GM12878 (cell line): ENCODE results near the gene HMCN2. TPM values are rescaled to one million over a fixed set of nuclear protein-coding genes. Genes with fewer than 3 reads are reported as not detected.

Source experiments
- ATAC-seq: fragments of 200-7000 bp; cut with Tn5 transposase; 3 replicates; pipeline ENCODE4 v1.9.1; 2020; ENCODE audit warnings: mild to moderate bottlenecking, moderate library complexity
- BruUV-seq: library from RNA; stranded (reverse); fragments of 400-500 nt; replicated peaks from 2 replicates; lab custom pipeline; 2021; lab: Mats Ljungman, UMichigan
- CTCF ChIA-PET: fragments of 300-600 bp; sonication (Branson Sonifier 250); formaldehyde crosslinking; extraction: SDS; loops from one replicate; lab custom pipeline; 2021; ENCODE audit warnings: inconsistent platforms; lab: Yijun Ruan, JAX
- POLR2A ChIA-PET: fragments of 350-600 bp; formaldehyde crosslinking; extraction: SDS; loops from one replicate; lab custom pipeline; 2021; ENCODE audit warnings: inconsistent platforms; lab: Charles Lee
- RAD21 ChIA-PET: fragments of 300-600 bp; sonication (Branson Sonifier 250); formaldehyde crosslinking; loops from one replicate; lab custom pipeline; 2023; ENCODE audit warnings: antibody characterized with exemption; ENCODE audit not compliant: unreplicated experiment; lab: Charles Lee
- SMC1A ChIA-PET: fragments of 300-600 bp; sonication (Branson Sonifier 250); formaldehyde crosslinking; loops from one replicate; lab custom pipeline; 2023; ENCODE audit not compliant: unreplicated experiment, uncharacterized antibody; lab: Charles Lee
- DNase-seq: peaks from one replicate; pipeline ENCODE4 v3.0.0-alpha.2; 2011; ENCODE audit warnings: low read depth, low spot score
- FAIRE-seq: peaks from 3 replicates; lab custom pipeline; 2011; peaks lifted over from hg19 to GRCh38; lab: Jason Lieb, UNC
- H2AFZ ChIP-seq: 2 replicates; pipeline ENCODE4 v1.6.0; 2011; ENCODE audit warnings: low read depth, low read length, control low read depth; ENCODE audit not compliant: control insufficient read depth
- H3K27ac ChIP-seq: 2 replicates; pipeline ENCODE4 v1.5.1; 2011; ENCODE audit warnings: control low read depth; ENCODE audit not compliant: control insufficient read depth, insufficient read depth
- H3K27me3 ChIP-seq, 2 experiments: replicated peaks in 1 of 2; 2 replicates each; pipeline versions ENCODE4 v1.6.0 to v1.6.1; 2011; ENCODE audit warnings: low read length in 1 of 2; ENCODE audit not compliant: control insufficient read depth in 2 of 2, insufficient read depth in 2 of 2
- H3K36me3 ChIP-seq, 2 experiments: 2 replicates each; pipeline ENCODE4 v1.5.1; 2011; ENCODE audit warnings: low read length in 1 of 2; ENCODE audit not compliant: control insufficient read depth in 2 of 2, insufficient read depth in 2 of 2
- H3K4me1 ChIP-seq: 2 replicates; pipeline ENCODE4 v1.6.1; 2011; ENCODE audit warnings: mild to moderate bottlenecking, low read length, moderate library complexity, mixed read lengths; ENCODE audit not compliant: control insufficient read depth, insufficient read depth
- H3K4me2 ChIP-seq: 2 replicates; pipeline ENCODE4 v1.6.0; 2011; ENCODE audit warnings: control low read depth; ENCODE audit not compliant: control insufficient read depth, insufficient read depth
- H3K4me3 ChIP-seq: fragments of 200-600 bp; sonication (generic); 2 replicates; pipeline ENCODE4 v1.5.1; 2016
- H3K79me2 ChIP-seq: 2 replicates; pipeline ENCODE4 v1.6.0; 2011; ENCODE audit warnings: low read length; ENCODE audit not compliant: control insufficient read depth, insufficient read depth
- H3K9ac ChIP-seq: 2 replicates; pipeline ENCODE4 v1.8.0; 2011; ENCODE audit warnings: low read length, control low read depth, mixed read lengths; ENCODE audit not compliant: control insufficient read depth, insufficient read depth
- H3K9me3 ChIP-seq: replicated peaks from 3 replicates; pipeline ENCODE4 v1.5.1; 2011; ENCODE audit warnings: mild to moderate bottlenecking, low read length; ENCODE audit not compliant: control insufficient read depth, insufficient read depth
- H4K20me1 ChIP-seq: 2 replicates; pipeline ENCODE4 v1.6.0; 2011; ENCODE audit not compliant: control insufficient read depth, insufficient read depth
- BCL11A ChIP-seq: IDR thresholded peaks from 2 replicates; pipeline ENCODE4 v1.6.1; 2011; ENCODE audit warnings: low read depth, low read length
- BHLHE40 ChIP-seq, 2 experiments: fragments of 450-650 bp in 1 of 2; IDR thresholded peaks; 2 replicates each; pipeline ENCODE4 v1.6.1; 2011 to 2017; ENCODE audit warnings: low read depth in 2 of 2, borderline replicate concordance in 1 of 2, improper control_type of control experiment in 1 of 2, low read length in 1 of 2, mild to moderate bottlenecking in 1 of 2
- CREM ChIP-seq: IDR thresholded peaks from 2 replicates; pipeline ENCODE4 v1.6.1; 2014; ENCODE audit warnings: antibody characterized with exemption, low read depth
- EED ChIP-seq: sonication (generic); IDR thresholded peaks from 2 replicates; pipeline ENCODE4 v1.6.1; 2016; ENCODE audit warnings: antibody characterized with exemption, low read depth
- MXI1 ChIP-seq: fragments of 150-350 bp; IDR thresholded peaks from 2 replicates; pipeline ENCODE4 v1.6.1; 2011; ENCODE audit warnings: low read depth, mild to moderate bottlenecking, inconsistent platforms, low read length, improper control_type of control experiment
- POLR2AphosphoS5 ChIP-seq: IDR thresholded peaks from 2 replicates; pipeline ENCODE4 v1.6.1; 2011; ENCODE audit warnings: mild to moderate bottlenecking, low read length, inconsistent platforms
- RBBP5 ChIP-seq: fragments of 200-600 bp; sonication (generic); conservative IDR thresholded peaks from 2 replicates; pipeline ENCODE4 v1.6.1; 2016
- WGBS: methylation state at CpG from one replicate; pipeline ENCODE4 v1.1.6; 2016; ENCODE audit warnings: low lambda C conversion rate; ENCODE audit not compliant: insufficient replicate concordance, insufficient coverage; ENCODE audit errors: missing lambda C conversion rate; 5-methylcytosine and 5-hydroxymethylcytosine counted together
- in situ Hi-C: fragments of 300-500 bp; cut with MboI; formaldehyde crosslinking; loops from 9 replicates; pipeline ENCODE4 v1.14.3; 2018; ENCODE audit warnings: mixed read lengths
- intact Hi-C: fragments of 100-400 bp; cut with micrococcal nuclease; formaldehyde crosslinking; loops from one replicate; pipeline ENCODE4 v1.14.2; 2022; ENCODE audit not compliant: unreplicated experiment
- polyA plus RNA-seq, 11 experiments: library from polyadenylated mRNA; depleted of rRNA in 4 of 11; unstranded in 6 of 11; stranded (reverse) in 5 of 11; fragments of >200 nt; fragmentation: Nextera tagmentation in 4 of 11; fragmentation: Illumina TruSeq in 1 of 11; extraction: Ambion mirVana in 4 of 11; extraction: Trizol in 1 of 11; gene quantifications; 1 replicate in 1 of 11; 2 replicates in 10 of 11; pipeline versions ENCODE4 v1.2.1 to v1.2.3, GENCODE V29; 2011 to 2016; ENCODE audit warnings: inconsistent platforms in 2 of 11, missing spikeins in 2 of 11, low read depth in 1 of 11
- total RNA-seq, 4 experiments: library from RNA; depleted of rRNA in 3 of 4; stranded (reverse); fragments of >200 nt in 3 of 4; fragmentation: Illumina TruSeq in 1 of 4; extraction: Trizol in 1 of 4; gene quantifications; 2 replicates each; pipeline versions ENCODE4 v1.2.1 to v1.2.3, GENCODE V29; 2013 to 2021
- TF ChIP-seq, protein P1 (sequence below): fragments of 450-650 bp; IDR thresholded peaks from 2 replicates; pipeline ENCODE4 v1.6.1; 2017; ENCODE audit warnings: mild to moderate bottlenecking
- TF ChIP-seq, protein P2 (sequence below): fragments of 450-650 bp; conservative IDR thresholded peaks from 2 replicates; pipeline ENCODE4 v1.6.1; 2017; ENCODE audit warnings: mild to moderate bottlenecking, moderate library complexity
- TF ChIP-seq, protein P3 (sequence below): IDR thresholded peaks from 2 replicates; pipeline ENCODE4 v1.6.1; 2011; ENCODE audit warnings: borderline replicate concordance, low read depth, mild to moderate bottlenecking, moderate library complexity, mixed read lengths, low read length; ENCODE audit not compliant: insufficient read depth; ENCODE audit errors: extremely low read length

The HMCN2 gene
- total and polyA plus RNA-seq, 10 of the 15 experiments (the other 5 are each of a cell fraction or from before 2014, with no cell fraction given) = 0.04 TPM; not detected in 9

DNA sequence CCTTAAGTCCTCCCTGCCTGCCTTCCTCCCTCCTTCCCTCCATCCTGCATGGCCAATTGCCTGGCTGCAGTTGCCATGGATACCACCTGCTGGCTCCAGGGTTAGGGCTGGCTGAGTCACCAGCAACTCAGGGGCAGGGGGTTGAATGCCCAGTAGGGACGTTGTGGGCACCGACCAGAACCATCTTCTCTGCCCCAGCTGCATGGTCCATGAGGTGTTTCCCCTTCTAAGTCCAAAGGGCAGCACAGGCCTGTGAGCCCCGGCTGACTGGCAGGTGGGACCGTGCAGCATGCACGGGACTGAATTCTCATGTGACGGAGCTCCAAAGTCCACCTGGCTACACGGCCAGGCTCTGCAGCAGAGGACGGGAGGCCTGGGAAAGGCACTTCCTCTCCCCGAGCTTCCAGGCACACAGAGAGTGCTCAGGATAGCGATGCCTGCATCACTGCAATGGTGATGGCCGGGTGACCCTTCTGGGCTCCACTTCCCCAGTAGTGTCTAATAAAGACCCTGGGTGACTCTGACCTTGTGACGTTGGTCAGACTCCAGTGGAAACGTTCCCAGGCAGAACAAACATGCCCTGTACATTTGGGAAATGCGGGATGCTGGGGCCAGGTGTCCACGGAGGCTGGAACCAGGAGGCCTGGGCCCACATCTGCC is 184.9 kb downstream of the HMCN2 start:
- FAIRE-seq (no peak), ATAC-seq (no peak), DNase-seq (no peak)
- TF ChIP-seq, protein P1, sequence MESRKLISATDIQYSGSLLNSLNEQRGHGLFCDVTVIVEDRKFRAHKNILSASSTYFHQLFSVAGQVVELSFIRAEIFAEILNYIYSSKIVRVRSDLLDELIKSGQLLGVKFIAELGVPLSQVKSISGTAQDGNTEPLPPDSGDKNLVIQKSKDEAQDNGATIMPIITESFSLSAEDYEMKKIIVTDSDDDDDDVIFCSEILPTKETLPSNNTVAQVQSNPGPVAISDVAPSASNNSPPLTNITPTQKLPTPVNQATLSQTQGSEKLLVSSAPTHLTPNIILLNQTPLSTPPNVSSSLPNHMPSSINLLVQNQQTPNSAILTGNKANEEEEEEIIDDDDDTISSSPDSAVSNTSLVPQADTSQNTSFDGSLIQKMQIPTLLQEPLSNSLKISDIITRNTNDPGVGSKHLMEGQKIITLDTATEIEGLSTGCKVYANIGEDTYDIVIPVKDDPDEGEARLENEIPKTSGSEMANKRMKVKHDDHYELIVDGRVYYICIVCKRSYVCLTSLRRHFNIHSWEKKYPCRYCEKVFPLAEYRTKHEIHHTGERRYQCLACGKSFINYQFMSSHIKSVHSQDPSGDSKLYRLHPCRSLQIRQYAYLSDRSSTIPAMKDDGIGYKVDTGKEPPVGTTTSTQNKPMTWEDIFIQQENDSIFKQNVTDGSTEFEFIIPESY = no peak
- 0 out of 4 replicates have a peak, but pooled peaks of 1 of the 2 experiments have one; percentile 6 for TF ChIP-seq BHLHE40 (IDR thresholded peaks at IDR 0.05; ENCODE audit: borderline replicate concordance in 1 of 2, low read depth in 2 of 2, low read length in 1 of 2)
- CTCF ChIA-PET = no interaction called here
- Histone ChIP-seq H3K4me1 (no peaks in the 10 kb centered on the region), H3K36me3 (no peaks in the 10 kb centered on the region), H3K9ac (no peak overlapping the region), H3K27me3 (no peaks in the 10 kb centered on the region; a peak in 1 of 4 replicates), H3K4me2 (no peak overlapping the region), H3K9me3 (no peaks in the 10 kb centered on the region), H3K27ac (no peak overlapping the region), H4K20me1 (no peaks in the 10 kb centered on the region), H3K79me2 (no peaks in the 10 kb centered on the region), H2AFZ (no peak overlapping the region), H3K4me3 (no peak overlapping the region)
- 22% methylated on average over 15 of the region's 15 CpGs for WGBS
- RAD21 ChIA-PET = no interaction called here
- POLR2A ChIA-PET = no interaction called here
- intact Hi-C loops = no loop called here
- BruUV-seq = no TSS peak
- in situ Hi-C loops = loop anchor here (10.0 kb wide), 2 partner anchors 234 to 414 kb away; no protein-coding TSS in a partner anchor
- SMC1A ChIA-PET = no interaction called here

DNA sequence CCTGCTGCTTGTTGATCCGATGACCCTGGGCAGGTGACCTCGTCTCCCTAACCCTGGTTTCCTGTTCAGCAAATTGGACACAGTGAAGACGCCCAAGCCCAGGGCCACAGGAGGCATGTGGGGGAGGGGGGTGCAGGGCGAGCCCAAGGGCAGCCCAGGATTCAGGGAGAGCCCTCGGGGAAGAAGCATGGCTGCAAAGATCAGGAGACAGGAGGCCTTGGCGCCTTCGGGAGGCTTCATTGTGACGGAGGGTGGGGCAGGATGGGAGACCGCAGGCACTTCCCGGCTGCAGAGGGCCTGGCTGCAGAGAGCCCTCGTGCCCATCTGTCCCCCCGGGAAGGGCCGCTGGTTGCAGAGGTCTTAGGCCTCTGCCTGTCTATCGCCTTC is 185.4 kb downstream of the HMCN2 start:
- SMC1A ChIA-PET = no interaction called here
- no peak for DNase-seq
- Histone ChIP-seq H3K27me3 (no peaks in the 10 kb centered on the region; a peak in 1 of 4 replicates), H3K9ac (no peak overlapping the region), H3K36me3 (no peaks in the 10 kb centered on the region), H3K4me2 (no peak overlapping the region), H3K79me2 (no peaks in the 10 kb centered on the region), H3K4me3 (no peak overlapping the region), H4K20me1 (no peaks in the 10 kb centered on the region), H3K27ac (no peak overlapping the region), H3K4me1 (no peaks in the 10 kb centered on the region), H3K9me3 (no peaks in the 10 kb centered on the region), H2AFZ (no peak overlapping the region)
- no peak for FAIRE-seq
- WGBS = 21% methylated on average over 14 of the region's 14 CpGs
- in situ Hi-C loops = loop anchor here (10.0 kb wide), 2 partner anchors 234 to 414 kb away; no protein-coding TSS in a partner anchor
- no peak for ATAC-seq
- no TSS peak for BruUV-seq
- RAD21 ChIA-PET = no interaction called here
- CTCF ChIA-PET = no interaction called here
- intact Hi-C loops = no loop called here
- POLR2A ChIA-PET = no interaction called here
- TF ChIP-seq BCL11A (no peak), CREM (no peak), EED (no peak), MXI1 (no peak), RBBP5 (no peak), POLR2AphosphoS5 (no peak)
- TF ChIP-seq, protein P2, sequence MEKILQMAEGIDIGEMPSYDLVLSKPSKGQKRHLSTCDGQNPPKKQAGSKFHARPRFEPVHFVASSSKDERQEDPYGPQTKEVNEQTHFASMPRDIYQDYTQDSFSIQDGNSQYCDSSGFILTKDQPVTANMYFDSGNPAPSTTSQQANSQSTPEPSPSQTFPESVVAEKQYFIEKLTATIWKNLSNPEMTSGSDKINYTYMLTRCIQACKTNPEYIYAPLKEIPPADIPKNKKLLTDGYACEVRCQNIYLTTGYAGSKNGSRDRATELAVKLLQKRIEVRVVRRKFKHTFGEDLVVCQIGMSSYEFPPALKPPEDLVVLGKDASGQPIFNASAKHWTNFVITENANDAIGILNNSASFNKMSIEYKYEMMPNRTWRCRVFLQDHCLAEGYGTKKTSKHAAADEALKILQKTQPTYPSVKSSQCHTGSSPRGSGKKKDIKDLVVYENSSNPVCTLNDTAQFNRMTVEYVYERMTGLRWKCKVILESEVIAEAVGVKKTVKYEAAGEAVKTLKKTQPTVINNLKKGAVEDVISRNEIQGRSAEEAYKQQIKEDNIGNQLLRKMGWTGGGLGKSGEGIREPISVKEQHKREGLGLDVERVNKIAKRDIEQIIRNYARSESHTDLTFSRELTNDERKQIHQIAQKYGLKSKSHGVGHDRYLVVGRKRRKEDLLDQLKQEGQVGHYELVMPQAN = no peak
- TF ChIP-seq, protein P3, sequence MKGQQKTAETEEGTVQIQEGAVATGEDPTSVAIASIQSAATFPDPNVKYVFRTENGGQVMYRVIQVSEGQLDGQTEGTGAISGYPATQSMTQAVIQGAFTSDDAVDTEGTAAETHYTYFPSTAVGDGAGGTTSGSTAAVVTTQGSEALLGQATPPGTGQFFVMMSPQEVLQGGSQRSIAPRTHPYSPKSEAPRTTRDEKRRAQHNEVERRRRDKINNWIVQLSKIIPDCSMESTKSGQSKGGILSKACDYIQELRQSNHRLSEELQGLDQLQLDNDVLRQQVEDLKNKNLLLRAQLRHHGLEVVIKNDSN = no peak
